Liver (tissue), 9 donors: Measurements from ENCODE around the gene AKT3. TPM values are rescaled to one million over a fixed set of nuclear protein-coding genes. Genes with fewer than 3 reads are reported as not detected.

Experiments used
- DNase-seq: peaks from one replicate; pipeline ENCODE4 v3.0.0-alpha.2; 2017; ENCODE audit warnings: low spot score
- H3K27ac ChIP-seq, 2 donors: one replicate each; pipeline ENCODE4 v1.7.0; 2013; ENCODE audit warnings: inconsistent platforms in 2 of 2, low read length in 2 of 2, control low read depth in 1 of 2, low read depth in 1 of 2, mild to moderate bottlenecking in 1 of 2
- H3K27me3 ChIP-seq, 4 donors: one replicate each; pipeline versions ENCODE4 v1.6.1 to v1.7.0; 2013; ENCODE audit warnings: low read length in 3 of 4, inconsistent platforms in 1 of 4, mild to moderate bottlenecking in 1 of 4, moderate library complexity in 1 of 4; ENCODE audit not compliant: control insufficient read depth in 4 of 4, insufficient read depth in 4 of 4
- H3K36me3 ChIP-seq, 4 donors: one replicate each; pipeline versions ENCODE4 v1.6.1 to v1.7.0; 2013; ENCODE audit warnings: low read length in 3 of 4, mild to moderate bottlenecking in 3 of 4, low read depth in 1 of 4, moderate library complexity in 1 of 4; ENCODE audit not compliant: control insufficient read depth in 4 of 4, insufficient read depth in 3 of 4
- H3K4me1 ChIP-seq, 4 donors: one replicate each; pipeline versions ENCODE4 v1.6.1 to v1.7.0; 2013; ENCODE audit warnings: low read length in 3 of 4, mild to moderate bottlenecking in 3 of 4, moderate library complexity in 1 of 4; ENCODE audit not compliant: control insufficient read depth in 4 of 4, insufficient read depth in 4 of 4
- H3K4me3 ChIP-seq, 3 donors: one replicate each; pipeline versions ENCODE4 v1.6.1 to v1.7.0; 2013; ENCODE audit warnings: low read length in 3 of 3, control low read depth in 1 of 3, low read depth in 1 of 3, mild to moderate bottlenecking in 1 of 3
- H3K9ac ChIP-seq, 2 donors: one replicate each; pipeline ENCODE4 v1.7.0; 2013; ENCODE audit warnings: low read length in 2 of 2, mild to moderate bottlenecking in 2 of 2, moderate library complexity in 2 of 2, control low read depth in 1 of 2, low read depth in 1 of 2
- H3K9me3 ChIP-seq, 4 donors: one replicate each; pipeline versions ENCODE4 v1.6.1 to v1.7.0; 2013; ENCODE audit warnings: low read length in 3 of 4; ENCODE audit not compliant: control insufficient read depth in 4 of 4
- CTCF ChIP-seq: fragments of 150-350 bp; IDR thresholded peaks from 2 replicates; pipeline ENCODE4 v1.5.1; 2017; ENCODE audit warnings: improper control_type of control experiment, low read depth, low read length; ENCODE audit not compliant: missing input control
- EGR1 ChIP-seq, 2 donors: IDR thresholded peaks; 2 replicates each; pipeline ENCODE4 v1.6.1; 2016 to 2018; ENCODE audit warnings: antibody characterized with exemption in 2 of 2, low read depth in 2 of 2
- FOXA1 ChIP-seq: IDR thresholded peaks from 2 replicates; pipeline ENCODE4 v1.6.1; 2016; ENCODE audit warnings: antibody characterized with exemption
- FOXA2 ChIP-seq: IDR thresholded peaks from 2 replicates; pipeline ENCODE4 v1.6.1; 2016; ENCODE audit warnings: antibody characterized with exemption
- GABPA ChIP-seq, 2 donors: IDR thresholded peaks in 1 of 2; conservative IDR thresholded peaks in 1 of 2; 2 replicates each; pipeline ENCODE4 v1.6.1; 2016; ENCODE audit warnings: antibody characterized with exemption in 2 of 2, mild to moderate bottlenecking in 1 of 2, moderate library complexity in 1 of 2
- JUND ChIP-seq, 2 donors: IDR thresholded peaks; 2 replicates each; pipeline ENCODE4 v1.6.1; 2016; ENCODE audit warnings: antibody characterized with exemption in 2 of 2
- NR2F2 ChIP-seq: IDR thresholded peaks from 2 replicates; pipeline ENCODE4 v1.6.1; 2016; ENCODE audit warnings: antibody characterized with exemption
- RXRA ChIP-seq, 2 donors: IDR thresholded peaks; 2 replicates each; pipeline ENCODE4 v1.6.1; 2017 to 2018; ENCODE audit warnings: antibody characterized with exemption in 2 of 2, mild to moderate bottlenecking in 1 of 2
- SP1 ChIP-seq: IDR thresholded peaks from 2 replicates; pipeline ENCODE4 v1.6.1; 2018; ENCODE audit warnings: antibody characterized with exemption, mild to moderate bottlenecking
- YY1 ChIP-seq: IDR thresholded peaks from 2 replicates; pipeline ENCODE4 v1.6.1; 2016; ENCODE audit warnings: antibody characterized with exemption, mild to moderate bottlenecking
- ZBTB33 ChIP-seq: IDR thresholded peaks from 2 replicates; pipeline ENCODE4 v1.6.1; 2016; ENCODE audit warnings: antibody characterized with exemption
- WGBS: extraction: QIAGEN DNeasy Blood & Tissue Kit; methylation state at CpG from one replicate; pipeline ENCODE4 v1.1.7; 2013; 5-methylcytosine and 5-hydroxymethylcytosine counted together
- polyA plus RNA-seq, 2 donors: library from polyadenylated mRNA; stranded (reverse) in 1 of 2; unstranded in 1 of 2; fragments of 200-250 nt in 1 of 2; fragments of >200 nt in 1 of 2; fragmentation: Nextera tagmentation in 1 of 2; extraction: Ambion mirVana in 1 of 2; gene quantifications; one replicate each; pipeline versions ENCODE4 v1.2.1 to v1.2.3, GENCODE V29; 2013 to 2015
- total RNA-seq, 2 donors: library from RNA; depleted of rRNA; stranded (reverse); fragments of >200 nt; gene quantifications; one replicate each; pipeline ENCODE4 v1.2.3, GENCODE V29; 2014
- TF ChIP-seq, protein P1 (sequence below): IDR thresholded peaks from 2 replicates; pipeline ENCODE4 v1.6.1; 2016; ENCODE audit warnings: antibody characterized with exemption, mild to moderate bottlenecking
- TF ChIP-seq, protein P2 (sequence below): IDR thresholded peaks from 2 replicates; pipeline ENCODE4 v1.6.1; 2016; ENCODE audit warnings: antibody characterized with exemption
- donor health status: healthy.
- donor health status: healthy.
- donor health status: healthy.
- donor health status: healthy.
- donor health status: healthy.

Gene AKT3
- total and polyA plus RNA-seq, 4 donors: 1.7 to 7.6 (median 2.8) TPM

DNA sequence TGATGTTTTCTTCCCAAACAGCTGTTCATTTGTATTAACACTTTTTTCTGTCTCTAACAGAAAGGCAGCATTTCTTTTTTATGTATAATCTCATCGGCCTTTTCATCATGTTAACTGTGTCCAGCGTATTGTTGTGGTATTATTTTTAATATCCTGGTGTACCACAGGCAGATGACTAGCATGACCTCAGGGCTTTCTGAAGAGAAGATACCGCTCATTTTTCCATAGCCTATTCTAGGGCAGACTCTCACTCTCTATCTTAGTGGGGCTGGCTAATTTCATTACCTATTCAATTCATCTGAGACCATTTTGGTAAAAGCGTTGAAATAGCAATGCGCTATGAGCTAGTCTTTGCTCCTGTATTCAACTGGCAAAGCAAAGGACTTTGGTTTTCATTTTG lies 384.3 kb downstream of the AKT3 start:
- 75% methylated on average over 5 of the region's 5 CpGs for WGBS
- DNase-seq: no peak
- Histone ChIP-seq H3K9me3 (no peaks in the 10 kb centered on the region), H3K36me3 (peaks cover 0 to 4% (median 0%) of the 10 kb centered on the region in 4 donors), H3K4me3 (no peak overlapping the region), H3K4me1 (peaks cover 4 to 25% (median 22%) of the 10 kb centered on the region in 4 donors), H3K9ac (no peak overlapping the region), H3K27ac (no peak overlapping the region), H3K27me3 (no peaks in the 10 kb centered on the region)
- no peak for TF ChIP-seq FOXA2
- no peak for TF ChIP-seq ZBTB33

GRCh38 chr1:243465081-243465480 lies 385.0 kb downstream of the AKT3 start:
- 98% methylated on average over 5 of the region's 5 CpGs for WGBS

More at GRCh38 chr1:243465081-243465480, 385.0 kb downstream of the AKT3 start:
- H3K36me3 ChIP-seq: peaks cover 0 to 4% (median 0%) of the 10 kb centered on the region in 4 donors
- no peak for DNase-seq
- H3K4me3 ChIP-seq: no peak overlapping the region
- no peaks in the 10 kb centered on the region for H3K9me3 ChIP-seq
- peaks cover 4 to 30% (median 25%) of the 10 kb centered on the region in 4 donors for H3K4me1 ChIP-seq
- TF ChIP-seq, protein P1, sequence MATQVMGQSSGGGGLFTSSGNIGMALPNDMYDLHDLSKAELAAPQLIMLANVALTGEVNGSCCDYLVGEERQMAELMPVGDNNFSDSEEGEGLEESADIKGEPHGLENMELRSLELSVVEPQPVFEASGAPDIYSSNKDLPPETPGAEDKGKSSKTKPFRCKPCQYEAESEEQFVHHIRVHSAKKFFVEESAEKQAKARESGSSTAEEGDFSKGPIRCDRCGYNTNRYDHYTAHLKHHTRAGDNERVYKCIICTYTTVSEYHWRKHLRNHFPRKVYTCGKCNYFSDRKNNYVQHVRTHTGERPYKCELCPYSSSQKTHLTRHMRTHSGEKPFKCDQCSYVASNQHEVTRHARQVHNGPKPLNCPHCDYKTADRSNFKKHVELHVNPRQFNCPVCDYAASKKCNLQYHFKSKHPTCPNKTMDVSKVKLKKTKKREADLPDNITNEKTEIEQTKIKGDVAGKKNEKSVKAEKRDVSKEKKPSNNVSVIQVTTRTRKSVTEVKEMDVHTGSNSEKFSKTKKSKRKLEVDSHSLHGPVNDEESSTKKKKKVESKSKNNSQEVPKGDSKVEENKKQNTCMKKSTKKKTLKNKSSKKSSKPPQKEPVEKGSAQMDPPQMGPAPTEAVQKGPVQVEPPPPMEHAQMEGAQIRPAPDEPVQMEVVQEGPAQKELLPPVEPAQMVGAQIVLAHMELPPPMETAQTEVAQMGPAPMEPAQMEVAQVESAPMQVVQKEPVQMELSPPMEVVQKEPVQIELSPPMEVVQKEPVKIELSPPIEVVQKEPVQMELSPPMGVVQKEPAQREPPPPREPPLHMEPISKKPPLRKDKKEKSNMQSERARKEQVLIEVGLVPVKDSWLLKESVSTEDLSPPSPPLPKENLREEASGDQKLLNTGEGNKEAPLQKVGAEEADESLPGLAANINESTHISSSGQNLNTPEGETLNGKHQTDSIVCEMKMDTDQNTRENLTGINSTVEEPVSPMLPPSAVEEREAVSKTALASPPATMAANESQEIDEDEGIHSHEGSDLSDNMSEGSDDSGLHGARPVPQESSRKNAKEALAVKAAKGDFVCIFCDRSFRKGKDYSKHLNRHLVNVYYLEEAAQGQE: no peak
- no peak for TF ChIP-seq SP1
- no peak for TF ChIP-seq FOXA1
- TF ChIP-seq, protein P2, sequence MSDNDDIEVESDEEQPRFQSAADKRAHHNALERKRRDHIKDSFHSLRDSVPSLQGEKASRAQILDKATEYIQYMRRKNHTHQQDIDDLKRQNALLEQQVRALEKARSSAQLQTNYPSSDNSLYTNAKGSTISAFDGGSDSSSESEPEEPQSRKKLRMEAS: no peak
- TF ChIP-seq NR2F2: no peak
- no peak for TF ChIP-seq CTCF
- no peak for TF ChIP-seq ZBTB33
- no peak for TF ChIP-seq GABPA (IDR thresholded peaks at IDR 0.05 in 1 of 2, conservative IDR thresholded peaks at IDR 0.05 in 1 of 2)
- TF ChIP-seq YY1: no peak
- no peak for TF ChIP-seq EGR1 (IDR thresholded peaks at IDR 0.05; ENCODE audit: low read depth in 2 of 2)
- no peak for TF ChIP-seq RXRA (IDR thresholded peaks at IDR 0.05)
- TF ChIP-seq JUND (IDR thresholded peaks at IDR 0.05): no peak
- H3K27ac ChIP-seq: no peak overlapping the region
- no peaks in the 10 kb centered on the region for H3K27me3 ChIP-seq
- H3K9ac ChIP-seq: no peak overlapping the region
